HepG2 (cell line): ENCODE results near the gene NXN. TPM values are rescaled to one million over a fixed set of nuclear protein-coding genes. Genes with fewer than 3 reads are reported as not detected.

Experiments used
- AKAP8 ChIP-seq: sonication (generic); formaldehyde crosslinking; IDR thresholded peaks from 2 replicates; pipeline ENCODE4 v1.5.1; 2020; ENCODE audit warnings: mild to moderate bottlenecking, missing genetic modification reagents
- ARHGAP35 ChIP-seq: sonication (generic); formaldehyde crosslinking; IDR thresholded peaks from 2 replicates; pipeline ENCODE4 v1.9.0; 2022; ENCODE audit warnings: mild to moderate bottlenecking, inconsistent platforms, moderate library complexity, missing genetic modification reagents, borderline replicate concordance
- ARID2 ChIP-seq: sonication (generic); formaldehyde crosslinking; IDR thresholded peaks from 2 replicates; pipeline ENCODE4 v1.8.1; 2022; ENCODE audit warnings: mild to moderate bottlenecking, missing genetic modification reagents, borderline replicate concordance
- FOXO1 ChIP-seq: sonication (generic); formaldehyde crosslinking; IDR thresholded peaks from 2 replicates; pipeline ENCODE4 v1.4.0; 2020; ENCODE audit warnings: missing genetic modification reagents
- HNF1A ChIP-seq, 2 experiments: sonication (generic) in 1 of 2; formaldehyde crosslinking in 1 of 2; IDR thresholded peaks; 2 replicates each; pipeline versions ENCODE4 v1.4.0 to v1.6.1; 2016 to 2020; ENCODE audit warnings: borderline replicate concordance in 1 of 2, low read depth in 1 of 2, mild to moderate bottlenecking in 1 of 2, missing genetic modification reagents in 1 of 2
- MYPOP ChIP-seq: sonication (generic); formaldehyde crosslinking; IDR thresholded peaks from 2 replicates; pipeline ENCODE4 v1.8.1; 2023; ENCODE audit warnings: mild to moderate bottlenecking, moderate library complexity, missing genetic modification reagents
- NR2C2 ChIP-seq: sonication (generic); formaldehyde crosslinking; IDR thresholded peaks from 2 replicates; pipeline ENCODE4 v1.4.0; 2020; ENCODE audit warnings: missing genetic modification reagents, mild to moderate bottlenecking, moderate library complexity, borderline replicate concordance
- PBX2 ChIP-seq: IDR thresholded peaks from 2 replicates; pipeline ENCODE4 v1.6.1; 2016; ENCODE audit warnings: control low read depth
- PCBP1 ChIP-seq: fragments of 200-400 bp; formaldehyde crosslinking; IDR thresholded peaks from 2 replicates; pipeline ENCODE4 v1.6.1; 2017; ENCODE audit warnings: mild to moderate bottlenecking, low read depth, low read length, borderline replicate concordance
- RCOR2 ChIP-seq: IDR thresholded peaks from 2 replicates; pipeline ENCODE4 v1.6.1; 2016; ENCODE audit warnings: missing biosample characterization, missing genetic modification reagents
- TCF12 ChIP-seq, 2 experiments: fragments of 450-650 bp in 1 of 2; sonication (generic) in 1 of 2; formaldehyde crosslinking in 1 of 2; IDR thresholded peaks; 2 replicates each; pipeline versions ENCODE4 v1.6.1 to v1.8.0; 2017 to 2022; ENCODE audit warnings: antibody characterized with exemption in 1 of 2, mild to moderate bottlenecking in 1 of 2, missing genetic modification reagents in 1 of 2, moderate library complexity in 1 of 2
- TRAFD1 ChIP-seq: sonication (generic); formaldehyde crosslinking; IDR thresholded peaks from 2 replicates; pipeline ENCODE4 v1.5.1; 2020; ENCODE audit warnings: missing genetic modification reagents, mild to moderate bottlenecking, borderline replicate concordance
- XBP1 ChIP-seq: sonication (generic); formaldehyde crosslinking; IDR thresholded peaks from 2 replicates; pipeline ENCODE4 v1.5.0; 2020; ENCODE audit warnings: missing genetic modification reagents
- ZBTB1 ChIP-seq: sonication (generic); formaldehyde crosslinking; IDR thresholded peaks from 2 replicates; pipeline ENCODE4 v1.4.0; 2020; ENCODE audit warnings: missing genetic modification reagents, borderline replicate concordance
- ZBTB21 ChIP-seq: sonication (generic); formaldehyde crosslinking; IDR thresholded peaks from 2 replicates; pipeline ENCODE4 v1.4.0; 2020; ENCODE audit warnings: missing genetic modification reagents
- ZFP1 ChIP-seq: IDR thresholded peaks from 2 replicates; pipeline ENCODE4 v1.6.1; 2016
- ZNF563 ChIP-seq: sonication (generic); formaldehyde crosslinking; IDR thresholded peaks from 2 replicates; pipeline ENCODE4 v1.8.0; 2022; ENCODE audit warnings: mild to moderate bottlenecking, moderate library complexity, missing genetic modification reagents
- ZNF724P ChIP-seq: sonication (generic); formaldehyde crosslinking; IDR thresholded peaks from 2 replicates; pipeline ENCODE4 v1.8.0; 2022; ENCODE audit warnings: missing genetic modification reagents, borderline replicate concordance
- ZSCAN5A ChIP-seq: sonication (generic); formaldehyde crosslinking; IDR thresholded peaks from 2 replicates; pipeline ENCODE4 v1.8.0; 2022; ENCODE audit warnings: mild to moderate bottlenecking, missing genetic modification reagents, borderline replicate concordance
- polyA plus RNA-seq, 8 experiments: library from polyadenylated mRNA; depleted of rRNA in 3 of 8; stranded (reverse) in 7 of 8; unstranded in 1 of 8; fragments of >200 nt; fragmentation: Illumina TruSeq in 4 of 8; extraction: Trizol in 4 of 8; gene quantifications; 2 replicates each; pipeline versions ENCODE4 v1.2.1 to v1.2.3, GENCODE V29; 2011 to 2016; ENCODE audit warnings: low read depth in 4 of 8, missing spikeins in 1 of 8, mixed read lengths in 1 of 8; ENCODE audit not compliant: insufficient read depth in 1 of 8
- total RNA-seq, 5 experiments: library from RNA; depleted of rRNA; stranded (reverse); fragments of >200 nt; fragmentation: Illumina TruSeq; extraction: Trizol; gene quantifications; 2 replicates each; pipeline ENCODE4 v1.2.3, GENCODE V29; 2016; ENCODE audit warnings: low read depth in 1 of 5

NXN gene
- total and polyA plus RNA-seq, 2 of the 13 experiments (the other 11 are each of a cell fraction or from before 2014, with no cell fraction given), result 22.2 to 24.3 TPM

- TF ChIP-seq ARID2 (CRISPR knock-in tag), result peak; percentile 79
- TF ChIP-seq ZNF724P, result peak; percentile 18
- peak; percentile 46 for TF ChIP-seq NR2C2 (CRISPR knock-in tag)
- TF ChIP-seq HNF1A (IDR thresholded peaks at IDR 0.05; ENCODE audit: low read depth), result no peak
- no peak for TF ChIP-seq HNF1A (CRISPR knock-in tag; IDR thresholded peaks at IDR 0.05; ENCODE audit: borderline replicate concordance)
- no peak for TF ChIP-seq ZBTB1 (CRISPR knock-in tag)
- no peak for TF ChIP-seq PBX2 (CRISPR knock-in tag)
- TF ChIP-seq PCBP1, result no peak
- TF ChIP-seq ZBTB21 (CRISPR knock-in tag), result 0 out of 2 replicates have a peak, but pooled peaks have one; percentile 22
- TF ChIP-seq TCF12 (IDR thresholded peaks at IDR 0.05), result no peak
- no peak; the same call in 1 of the 2 replicates for TF ChIP-seq TCF12 (CRISPR knock-in tag; IDR thresholded peaks at IDR 0.05)
- peak; percentile 73; the same call in 1 of the 2 replicates for TF ChIP-seq ZNF563
- TF ChIP-seq RCOR2 (CRISPR knock-in tag), result no peak
- peak; percentile 84 for TF ChIP-seq MYPOP (CRISPR knock-in tag)
- peak; percentile 16; the same call in 1 of the 2 replicates for TF ChIP-seq FOXO1 (CRISPR knock-in tag)
- peak; percentile 63; the same call in 1 of the 2 replicates for TF ChIP-seq AKAP8 (CRISPR knock-in tag)
- TF ChIP-seq TRAFD1, result no peak
- no peak for TF ChIP-seq ARHGAP35 (CRISPR knock-in tag)
- TF ChIP-seq XBP1 (CRISPR knock-in tag), result no peak
- no peak for TF ChIP-seq ZFP1 (CRISPR knock-in tag)
- peak; percentile 77; the same call in 1 of the 2 replicates for TF ChIP-seq ZSCAN5A (CRISPR knock-in tag)
These were observed 227.5 kb downstream of the NXN start, which contains the start of gene GEMIN4 (continued) for GRCh38 chr17:752002-752619.
